ENCODE results near the gene DNAJB11. TPM values are rescaled to one million over a fixed set of nuclear protein-coding genes. Genes with fewer than 3 reads are reported as not detected.

Gene DNAJB11
- total and polyA plus RNA-seq, 2 experiments from 2014 or later = 72.6 to 85.6 TPM

DNA sequence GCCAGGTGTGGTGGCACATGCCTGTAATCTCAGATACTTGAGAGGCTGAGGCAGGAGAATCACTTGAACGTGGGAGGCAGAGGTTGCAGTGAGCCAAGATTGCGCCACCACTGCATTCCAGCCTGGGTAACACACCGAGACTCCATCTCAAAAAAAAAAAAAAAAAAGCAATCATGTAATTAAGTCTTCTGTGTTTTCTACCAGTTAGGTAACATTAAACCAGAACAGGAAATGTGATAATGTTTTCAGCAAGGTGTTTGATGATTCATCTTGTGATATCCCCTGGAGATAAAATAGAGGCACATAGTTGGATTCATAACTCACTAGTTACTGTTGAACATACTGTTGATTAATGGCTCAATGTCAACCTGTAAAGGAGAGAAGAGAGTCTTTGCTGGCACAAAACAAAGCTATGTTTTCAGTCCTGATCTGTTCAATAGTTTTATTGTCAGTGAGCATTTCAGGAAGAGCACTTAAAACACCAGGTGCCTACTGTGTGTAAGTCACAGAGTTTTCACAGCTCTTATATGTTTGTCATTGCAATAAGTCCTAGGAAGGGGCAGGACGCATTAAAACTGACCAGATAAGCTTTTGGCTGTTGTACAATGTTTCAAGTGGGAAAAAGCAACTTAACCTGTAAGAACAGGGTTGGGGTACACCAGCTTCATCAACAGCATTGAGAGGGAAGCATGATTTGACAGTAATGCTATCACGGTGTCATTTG lies 19.5 kb downstream of the DNAJB11 start (continued):
- TF ChIP-seq ZNF462 (CRISPR knock-in tag; IDR thresholded peaks at IDR 0.05) = no peak
- TF ChIP-seq EZH2 (IDR thresholded peaks at IDR 0.05; ENCODE audit: low read depth, unreplicated experiment) = no peak
- no peak for TF ChIP-seq JUNB (IDR thresholded peaks at IDR 0.05; ENCODE audit: unreplicated experiment)
- TF ChIP-seq, protein P1, sequence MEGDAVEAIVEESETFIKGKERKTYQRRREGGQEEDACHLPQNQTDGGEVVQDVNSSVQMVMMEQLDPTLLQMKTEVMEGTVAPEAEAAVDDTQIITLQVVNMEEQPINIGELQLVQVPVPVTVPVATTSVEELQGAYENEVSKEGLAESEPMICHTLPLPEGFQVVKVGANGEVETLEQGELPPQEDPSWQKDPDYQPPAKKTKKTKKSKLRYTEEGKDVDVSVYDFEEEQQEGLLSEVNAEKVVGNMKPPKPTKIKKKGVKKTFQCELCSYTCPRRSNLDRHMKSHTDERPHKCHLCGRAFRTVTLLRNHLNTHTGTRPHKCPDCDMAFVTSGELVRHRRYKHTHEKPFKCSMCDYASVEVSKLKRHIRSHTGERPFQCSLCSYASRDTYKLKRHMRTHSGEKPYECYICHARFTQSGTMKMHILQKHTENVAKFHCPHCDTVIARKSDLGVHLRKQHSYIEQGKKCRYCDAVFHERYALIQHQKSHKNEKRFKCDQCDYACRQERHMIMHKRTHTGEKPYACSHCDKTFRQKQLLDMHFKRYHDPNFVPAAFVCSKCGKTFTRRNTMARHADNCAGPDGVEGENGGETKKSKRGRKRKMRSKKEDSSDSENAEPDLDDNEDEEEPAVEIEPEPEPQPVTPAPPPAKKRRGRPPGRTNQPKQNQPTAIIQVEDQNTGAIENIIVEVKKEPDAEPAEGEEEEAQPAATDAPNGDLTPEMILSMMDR (conservative IDR thresholded peaks at IDR 0.05; ENCODE audit: low read depth in 2 of 2) = no peak
- no peak for TF ChIP-seq ETS1 (IDR thresholded peaks at IDR 0.05)
- TF ChIP-seq CREB1 (CRISPR knock-in tag; IDR thresholded peaks at IDR 0.05; ENCODE audit: low read depth) = no peak
- TF ChIP-seq NANOG (IDR thresholded peaks at IDR 0.05; ENCODE audit: borderline replicate concordance) = no peak
